PC-3 (cell line): ENCODE measurements around the gene NSRP1. TPM values are rescaled to one million over a fixed set of nuclear protein-coding genes. Genes with fewer than 3 reads are reported as not detected.

Source experiments
- ATAC-seq: fragments of 200-7000 bp; cut with Tn5 transposase; 2 replicates; pipeline ENCODE4 v1.9.1; 2020; ENCODE audit warnings: mild to moderate bottlenecking, moderate library complexity
- BruUV-seq: library from RNA; stranded (reverse); fragments of 400-500 nt; replicated peaks from 2 replicates; lab custom pipeline; 2021; lab: Mats Ljungman, UMichigan
- CTCF ChIA-PET: fragments of 300-600 bp; sonication (Branson Sonifier 250); formaldehyde crosslinking; loops from one replicate; lab custom pipeline; 2022; ENCODE audit warnings: antibody characterized with exemption; lab: Charles Lee
- POLR2A ChIA-PET: fragments of 300-600 bp; sonication (Branson Sonifier 250); formaldehyde crosslinking; loops from one replicate; lab custom pipeline; 2022; ENCODE audit warnings: antibody characterized with exemption; ENCODE audit not compliant: unreplicated experiment; lab: Charles Lee
- DNase-seq: peaks from one replicate; pipeline ENCODE4 v3.0.0-alpha.2; 2015
- H2AFZ ChIP-seq: fragments of 300-600 bp; sonication (generic); 2 replicates; pipeline ENCODE4 v1.6.0; 2016; ENCODE audit warnings: antibody characterized with exemption, low read length
- H3F3A ChIP-seq: fragments of 300-600 bp; sonication (generic); one replicate; pipeline ENCODE4 v1.6.0; 2017; ENCODE audit warnings: antibody characterized with exemption, low read length, control low read depth, mild to moderate bottlenecking; ENCODE audit not compliant: unreplicated experiment
- H3K27ac ChIP-seq: fragments of 300-600 bp; sonication (generic); 2 replicates; pipeline ENCODE4 v1.5.1; 2016; ENCODE audit warnings: mild to moderate bottlenecking, low read length
- H3K27me3 ChIP-seq: fragments of 300-600 bp; sonication (generic); 2 replicates; pipeline ENCODE4 v1.6.1; 2016; ENCODE audit warnings: low read length, mixed read lengths
- H3K36me3 ChIP-seq: fragments of 300-600 bp; sonication (generic); 2 replicates; pipeline ENCODE4 v1.6.1; 2016; ENCODE audit warnings: low read depth, mixed run types, low read length, mixed read lengths
- H3K4me1 ChIP-seq: fragments of 300-600 bp; sonication (generic); 2 replicates; pipeline ENCODE4 v1.5.1; 2016; ENCODE audit warnings: low read length; ENCODE audit not compliant: insufficient read depth
- H3K4me2 ChIP-seq: fragments of 300-600 bp; sonication (generic); 2 replicates; pipeline ENCODE4 v1.6.0; 2016; ENCODE audit warnings: low read length
- H3K4me3 ChIP-seq: fragments of 300-600 bp; sonication (generic); 2 replicates; pipeline ENCODE4 v1.5.1; 2016; ENCODE audit warnings: mild to moderate bottlenecking, low read length, mixed read lengths
- H3K79me2 ChIP-seq: fragments of 300-600 bp; sonication (generic); 2 replicates; pipeline ENCODE4 v1.6.1; 2017; ENCODE audit warnings: low read length, mixed read lengths
- H3K9ac ChIP-seq: fragments of 300-600 bp; sonication (generic); 2 replicates; pipeline ENCODE4 v1.6.0; 2016; ENCODE audit warnings: mild to moderate bottlenecking, low read length
- H3K9me2 ChIP-seq: fragments of 300-600 bp; sonication (generic); replicated peaks from 2 replicates; pipeline ENCODE4 v1.6.1; 2016; ENCODE audit warnings: mixed run types, low read length, mixed read lengths
- H3K9me3 ChIP-seq: fragments of 300-600 bp; sonication (generic); 2 replicates; pipeline ENCODE4 v1.6.1; 2016; ENCODE audit warnings: low read length, mixed read lengths
- H4K20me1 ChIP-seq: fragments of 300-600 bp; sonication (generic); 2 replicates; pipeline ENCODE4 v1.6.1; 2016; ENCODE audit warnings: low read length, mixed read lengths
- EZH2 ChIP-seq: fragments of 300-600 bp; sonication (generic); IDR thresholded peaks from one replicate; pipeline ENCODE4 v1.6.1; 2017; ENCODE audit warnings: antibody characterized with exemption, mild to moderate bottlenecking, low read length; ENCODE audit not compliant: unreplicated experiment
- EZH2phosphoT487 ChIP-seq: fragments of 300-600 bp; sonication (generic); IDR thresholded peaks from 2 replicates; pipeline ENCODE4 v1.6.1; 2018; ENCODE audit warnings: mild to moderate bottlenecking, antibody characterized with exemption, low read length, borderline replicate concordance
- intact Hi-C: fragments of 100-400 bp; cut with micrococcal nuclease; formaldehyde crosslinking; loops from 2 replicates; pipeline ENCODE4 v1.9.0; 2023
- total RNA-seq: library from RNA; depleted of rRNA; stranded (reverse); fragments of >200 nt; gene quantifications from 2 replicates; pipeline ENCODE4 v1.2.3, GENCODE V29; 2014
- TF ChIP-seq, protein P1 (sequence below): fragments of 300-600 bp; sonication (generic); conservative IDR thresholded peaks from 2 replicates; pipeline ENCODE4 v1.5.1; 2017; ENCODE audit warnings: antibody characterized with exemption, low read depth, mild to moderate bottlenecking, low read length

The NSRP1 gene
- total RNA-seq, 1 experiment from 2014 or later: 6.4 TPM

DNA sequence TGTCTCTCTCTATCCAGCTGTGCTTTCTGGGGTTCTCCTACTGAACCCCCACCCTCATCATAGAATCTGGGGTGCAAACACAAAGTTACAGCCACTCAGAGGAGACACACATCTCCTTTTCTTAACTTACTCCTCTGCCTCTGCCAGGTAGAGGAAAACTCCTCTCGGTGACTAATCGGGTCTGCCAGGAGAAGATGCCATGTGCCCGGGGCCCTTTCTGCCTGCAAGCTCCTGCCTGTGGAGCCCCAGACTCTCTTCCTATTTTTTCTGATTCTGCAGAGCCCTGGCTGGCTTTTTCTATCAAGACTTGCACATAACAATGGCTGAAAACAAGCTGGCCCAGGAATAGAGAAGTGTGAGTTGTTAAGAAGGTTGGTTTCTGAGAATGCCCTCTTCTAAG lies 108.5 kb downstream of the NSRP1 start:
- Histone ChIP-seq H3K4me1 (no peaks in the 10 kb centered on the region), H3K4me2 (no peak overlapping the region), H2AFZ (no peak overlapping the region), H3K9me2 (no peaks in the 10 kb centered on the region), H3K27me3 (no peaks in the 10 kb centered on the region), H3F3A (no peaks in the 10 kb centered on the region), H3K9me3 (no peaks in the 10 kb centered on the region), H4K20me1 (no peaks in the 10 kb centered on the region), H3K9ac (no peak overlapping the region), H3K36me3 (no peaks in the 10 kb centered on the region), H3K4me3 (no peak overlapping the region), H3K79me2 (no peaks in the 10 kb centered on the region), H3K27ac (no peak overlapping the region)
- DNase-seq: no peak
- ATAC-seq: no peak
- intact Hi-C loops: no loop called here
- no TSS peak for BruUV-seq
- ChIA-PET POLR2A (no interaction called here), CTCF (no interaction called here)
- TF ChIP-seq EZH2phosphoT487 (no peak), EZH2 (no peak)
- TF ChIP-seq, protein P1, sequence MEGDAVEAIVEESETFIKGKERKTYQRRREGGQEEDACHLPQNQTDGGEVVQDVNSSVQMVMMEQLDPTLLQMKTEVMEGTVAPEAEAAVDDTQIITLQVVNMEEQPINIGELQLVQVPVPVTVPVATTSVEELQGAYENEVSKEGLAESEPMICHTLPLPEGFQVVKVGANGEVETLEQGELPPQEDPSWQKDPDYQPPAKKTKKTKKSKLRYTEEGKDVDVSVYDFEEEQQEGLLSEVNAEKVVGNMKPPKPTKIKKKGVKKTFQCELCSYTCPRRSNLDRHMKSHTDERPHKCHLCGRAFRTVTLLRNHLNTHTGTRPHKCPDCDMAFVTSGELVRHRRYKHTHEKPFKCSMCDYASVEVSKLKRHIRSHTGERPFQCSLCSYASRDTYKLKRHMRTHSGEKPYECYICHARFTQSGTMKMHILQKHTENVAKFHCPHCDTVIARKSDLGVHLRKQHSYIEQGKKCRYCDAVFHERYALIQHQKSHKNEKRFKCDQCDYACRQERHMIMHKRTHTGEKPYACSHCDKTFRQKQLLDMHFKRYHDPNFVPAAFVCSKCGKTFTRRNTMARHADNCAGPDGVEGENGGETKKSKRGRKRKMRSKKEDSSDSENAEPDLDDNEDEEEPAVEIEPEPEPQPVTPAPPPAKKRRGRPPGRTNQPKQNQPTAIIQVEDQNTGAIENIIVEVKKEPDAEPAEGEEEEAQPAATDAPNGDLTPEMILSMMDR: no peak

DNA sequence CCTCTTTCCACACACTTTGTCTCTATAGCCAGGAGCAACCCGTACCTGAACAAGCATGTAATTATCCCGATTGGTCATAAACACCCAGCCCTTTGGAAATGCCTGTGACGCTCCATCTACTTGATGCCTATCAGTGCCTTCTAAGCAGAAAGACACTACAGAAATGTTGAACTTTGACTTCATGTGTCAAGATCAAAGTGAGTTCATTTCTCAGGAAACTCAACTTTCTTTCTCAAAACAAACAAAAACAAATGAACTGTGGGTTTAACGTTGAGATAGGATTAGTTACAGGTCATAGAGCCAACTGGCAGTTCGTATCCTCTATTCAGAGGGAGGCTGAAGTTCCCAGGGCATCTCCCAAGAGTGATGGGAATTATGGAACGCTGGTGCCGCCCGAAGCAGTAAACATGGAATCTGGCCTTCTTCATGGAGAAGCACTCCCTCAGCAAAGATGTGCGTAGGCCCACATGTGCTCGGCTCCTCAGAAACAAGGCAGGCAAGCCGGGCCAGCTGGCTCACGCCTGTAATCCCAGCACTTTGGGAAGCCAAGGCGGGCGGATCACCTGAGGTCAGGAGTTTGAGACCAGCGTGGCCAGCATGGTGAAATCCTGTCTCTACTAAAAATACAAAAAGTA lies 109.4 kb downstream of the NSRP1 start:
- DNase-seq (no peak), ATAC-seq (no peak)
- CTCF ChIA-PET: no interaction called here
- no peak overlapping the region for H3K9ac ChIP-seq
- no peak overlapping the region for H2AFZ ChIP-seq
- H3K4me1 ChIP-seq: no peaks in the 10 kb centered on the region
- no peaks in the 10 kb centered on the region for H3F3A ChIP-seq
- H3K36me3 ChIP-seq: no peaks in the 10 kb centered on the region
- no peak overlapping the region for H3K4me3 ChIP-seq
- H4K20me1 ChIP-seq: no peaks in the 10 kb centered on the region
- no peaks in the 10 kb centered on the region for H3K9me3 ChIP-seq
- intact Hi-C loops: no loop called here
- H3K9me2 ChIP-seq: no peaks in the 10 kb centered on the region
- no peaks in the 10 kb centered on the region for H3K79me2 ChIP-seq
- no TSS peak for BruUV-seq
- no peaks in the 10 kb centered on the region for H3K27me3 ChIP-seq
- no peak for TF ChIP-seq EZH2
- TF ChIP-seq EZH2phosphoT487: no peak
- TF ChIP-seq, protein P1: no peak
- H3K27ac ChIP-seq: no peak overlapping the region
- POLR2A ChIA-PET: no interaction called here
- H3K4me2 ChIP-seq: no peak overlapping the region

DNA sequence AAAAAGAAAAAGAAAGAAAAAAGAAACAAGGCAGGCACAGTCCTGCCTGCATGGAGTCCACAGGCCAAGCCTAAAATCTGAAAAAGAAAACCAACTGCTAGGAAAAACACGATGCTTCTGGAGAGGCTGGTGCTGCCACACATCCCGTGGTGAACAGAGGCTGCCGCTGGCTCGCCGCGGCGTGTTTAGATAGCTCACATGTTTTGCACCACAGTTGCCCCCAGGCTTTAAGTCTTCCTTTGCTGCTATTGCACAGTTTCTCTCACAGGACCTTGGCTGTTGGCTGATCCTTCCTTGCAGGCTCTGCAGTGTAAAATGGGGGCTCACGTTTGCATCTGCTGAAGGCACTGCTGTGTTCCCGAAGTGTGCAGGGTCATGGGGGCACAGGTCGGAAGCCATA lies 110.3 kb downstream of the NSRP1 start:
- no peaks in the 10 kb centered on the region for H3F3A ChIP-seq
- intact Hi-C loops: no loop called here
- POLR2A ChIA-PET: no interaction called here
- no peak overlapping the region for H3K4me2 ChIP-seq
- H3K4me1 ChIP-seq: no peaks in the 10 kb centered on the region
- no peaks in the 10 kb centered on the region for H3K27me3 ChIP-seq
- no TSS peak for BruUV-seq
- H2AFZ ChIP-seq: no peak overlapping the region
- no peaks in the 10 kb centered on the region for H4K20me1 ChIP-seq
- H3K9me3 ChIP-seq: no peaks in the 10 kb centered on the region
- H3K27ac ChIP-seq: no peak overlapping the region
- ATAC-seq: no peak
- no peaks in the 10 kb centered on the region for H3K9me2 ChIP-seq
- H3K79me2 ChIP-seq: no peaks in the 10 kb centered on the region
- no peak overlapping the region for H3K4me3 ChIP-seq
- no peak for DNase-seq
- TF ChIP-seq, protein P1: no peak
- TF ChIP-seq EZH2phosphoT487 (no peak), EZH2 (no peak)
- H3K9ac ChIP-seq: no peak overlapping the region
- CTCF ChIA-PET: no interaction called here
- no peaks in the 10 kb centered on the region for H3K36me3 ChIP-seq
